Smooth muscle cell (in vitro differentiated cells): ENCODE measurements around the gene NACA2. TPM values are rescaled to one million over a fixed set of nuclear protein-coding genes. Genes with fewer than 3 reads are reported as not detected.

Source experiments
- DNase-seq: peaks from one replicate; lab custom pipeline; 2025; ENCODE audit not compliant: unreplicated experiment; lab: John Stamatoyannopoulos, UW
- H2AFZ ChIP-seq: fragments of 200-600 bp; sonication (generic); 2 replicates; pipeline ENCODE4 v1.6.0; 2016; ENCODE audit warnings: antibody characterized with exemption, low read depth, mild to moderate bottlenecking
- H3F3A ChIP-seq: fragments of 200-600 bp; sonication (generic); 2 replicates; pipeline ENCODE4 v1.6.0; 2017; ENCODE audit warnings: antibody characterized with exemption, low read depth
- H3K27ac ChIP-seq: fragments of 200-600 bp; sonication (generic); 2 replicates; pipeline ENCODE4 v1.5.1; 2016; ENCODE audit warnings: low read depth, mild to moderate bottlenecking
- H3K27me3 ChIP-seq: fragments of 200-600 bp; sonication (generic); 2 replicates; pipeline ENCODE4 v1.6.1; 2016; ENCODE audit warnings: low read depth, mild to moderate bottlenecking
- H3K36me3 ChIP-seq: fragments of 200-600 bp; sonication (generic); 2 replicates; pipeline ENCODE4 v1.5.1; 2016; ENCODE audit warnings: low read depth
- H3K4me1 ChIP-seq: fragments of 200-600 bp; sonication (generic); 2 replicates; pipeline ENCODE4 v1.5.1; 2016; ENCODE audit warnings: low read depth
- H3K4me2 ChIP-seq: fragments of 200-600 bp; sonication (generic); 2 replicates; pipeline ENCODE4 v1.6.0; 2016; ENCODE audit warnings: mild to moderate bottlenecking
- H3K4me3 ChIP-seq: fragments of 200-600 bp; sonication (generic); 2 replicates; pipeline ENCODE4 v1.5.1; 2016; ENCODE audit warnings: mild to moderate bottlenecking
- H3K79me2 ChIP-seq: fragments of 200-600 bp; sonication (generic); 2 replicates; pipeline ENCODE4 v1.6.0; 2016; ENCODE audit warnings: low read depth, mild to moderate bottlenecking
- H3K9ac ChIP-seq: fragments of 200-600 bp; sonication (generic); 2 replicates; pipeline ENCODE4 v1.6.0; 2016; ENCODE audit warnings: low read depth
- H3K9me3 ChIP-seq: fragments of 200-600 bp; sonication (generic); replicated peaks from 2 replicates; pipeline ENCODE4 v1.5.1; 2016; ENCODE audit warnings: low read depth
- H4K20me1 ChIP-seq: fragments of 200-600 bp; sonication (generic); 2 replicates; pipeline ENCODE4 v1.6.0; 2016; ENCODE audit warnings: low read depth
- CTCF ChIP-seq: fragments of 200-600 bp; sonication (generic); IDR thresholded peaks from 2 replicates; pipeline ENCODE4 v1.5.1; 2017; ENCODE audit warnings: borderline replicate concordance, mild to moderate bottlenecking, antibody characterized with exemption; ENCODE audit not compliant: insufficient read depth, poor library complexity, severe bottlenecking
- WGBS: methylation state at CpG from one replicate; pipeline ENCODE4 v1.1.7; 2016; ENCODE audit warnings: low lambda C conversion rate; 5-methylcytosine and 5-hydroxymethylcytosine counted together
- polyA plus RNA-seq: library from polyadenylated mRNA; unstranded; fragments of >200 nt; fragmentation: Nextera tagmentation; extraction: Ambion mirVana; gene quantifications from 2 replicates; pipeline ENCODE4 v1.2.1, GENCODE V29; 2016
- total RNA-seq: library from RNA; depleted of rRNA; stranded (reverse); fragments of >200 nt; gene quantifications from 2 replicates; pipeline ENCODE4 v1.2.3, GENCODE V29; 2014

The NACA2 gene
- total and polyA plus RNA-seq, 2 experiments from 2014 or later, result not detected

GRCh38 chr17:61584866-61585265, 6.2 kb downstream of the NACA2 start:
- Histone ChIP-seq H2AFZ (no peak overlapping the region), H3K27ac (no peak overlapping the region), H3K36me3 (no peaks in the 10 kb centered on the region), H3K9ac (no peak overlapping the region), H3K4me2 (no peak overlapping the region), H3K79me2 (no peaks in the 10 kb centered on the region), H3K27me3 (peaks cover 7% of the 10 kb centered on the region), H3K4me1 (no peaks in the 10 kb centered on the region), H3K4me3 (no peak overlapping the region), H3K9me3 (no peaks in the 10 kb centered on the region), H3F3A (no peaks in the 10 kb centered on the region), H4K20me1 (no peaks in the 10 kb centered on the region)
- TF ChIP-seq CTCF, result no peak
- 69% methylated on average over 2 of the region's 2 CpGs for WGBS
- DNase-seq, result no peak

GRCh38 chr17:61584266-61584665, 6.8 kb downstream of the NACA2 start:
- Histone ChIP-seq H3F3A (no peaks in the 10 kb centered on the region), H2AFZ (no peak overlapping the region), H3K9me3 (no peaks in the 10 kb centered on the region), H3K4me3 (no peak overlapping the region), H3K79me2 (no peaks in the 10 kb centered on the region), H3K4me2 (no peak overlapping the region), H4K20me1 (no peaks in the 10 kb centered on the region), H3K27ac (no peak overlapping the region), H3K36me3 (no peaks in the 10 kb centered on the region), H3K4me1 (no peaks in the 10 kb centered on the region), H3K27me3 (peaks cover 5% of the 10 kb centered on the region), H3K9ac (no peak overlapping the region)
- DNase-seq, result no peak
- no peak for TF ChIP-seq CTCF
- WGBS, result 83% methylated on average over 2 of the region's 2 CpGs

- no peak for TF ChIP-seq CTCF
- Histone ChIP-seq H3K4me1 (no peaks in the 10 kb centered on the region), H4K20me1 (no peaks in the 10 kb centered on the region), H2AFZ (no peak overlapping the region), H3K4me3 (no peak overlapping the region), H3K9ac (no peak overlapping the region), H3F3A (no peaks in the 10 kb centered on the region), H3K4me2 (no peak overlapping the region), H3K9me3 (no peaks in the 10 kb centered on the region), H3K27me3 (peaks cover under 1% of the 10 kb centered on the region), H3K36me3 (no peaks in the 10 kb centered on the region), H3K27ac (no peak overlapping the region), H3K79me2 (no peaks in the 10 kb centered on the region)
- no peak for DNase-seq
- 98% methylated on average over 4 of the region's 4 CpGs for WGBS
Observed at GRCh38 chr17:61583660-61584264, 7.3 kb downstream of the NACA2 start.

GRCh38 chr17:61583242-61583641, 7.8 kb downstream of the NACA2 start:
- no peak overlapping the region for H3K4me2 ChIP-seq
- no peak for DNase-seq

More at GRCh38 chr17:61583242-61583641, 7.8 kb downstream of the NACA2 start:
- H3K4me3 ChIP-seq, result no peak overlapping the region
- no peak overlapping the region for H2AFZ ChIP-seq
- H3K4me1 ChIP-seq, result no peaks in the 10 kb centered on the region
- TF ChIP-seq CTCF, result peak; percentile 47
- no peak overlapping the region for H3K27ac ChIP-seq
- no peaks in the 10 kb centered on the region for H3K79me2 ChIP-seq
- H3K27me3 ChIP-seq, result no peaks in the 10 kb centered on the region
- no peak overlapping the region for H3K9ac ChIP-seq
- H3K36me3 ChIP-seq, result no peaks in the 10 kb centered on the region
- no peaks in the 10 kb centered on the region for H3K9me3 ChIP-seq
- WGBS, result 94% methylated on average over 3 of the region's 3 CpGs
- H4K20me1 ChIP-seq, result no peaks in the 10 kb centered on the region
- H3F3A ChIP-seq, result no peaks in the 10 kb centered on the region
